IMR-90 (cell line): ENCODE measurements around the gene TBX20. TPM values are rescaled to one million over a fixed set of nuclear protein-coding genes. Genes with fewer than 3 reads are reported as not detected.

ENCODE experiments used
- ATAC-seq: fragments of 200-7000 bp; cut with Tn5 transposase; 2 replicates; pipeline ENCODE4 v1.9.1; 2020; ENCODE audit warnings: low read depth, mild to moderate bottlenecking, moderate library complexity
- BruUV-seq: library from RNA; stranded (reverse); fragments of 400-500 nt; replicated peaks from 2 replicates; lab custom pipeline; 2021; lab: Mats Ljungman, UMichigan
- CTCF ChIA-PET: fragments of 300-600 bp; formaldehyde crosslinking; extraction: SDS; loops from one replicate; lab custom pipeline; 2021; ENCODE audit warnings: antibody characterized with exemption; lab: Yijun Ruan, JAX
- POLR2A ChIA-PET: fragments of 300-600 bp; sonication (Branson Sonifier 250); formaldehyde crosslinking; loops from one replicate; lab custom pipeline; 2022; ENCODE audit warnings: antibody characterized with exemption; ENCODE audit not compliant: unreplicated experiment; lab: Charles Lee
- DNase-seq: peaks from one replicate; pipeline ENCODE4 v3.0.0; 2013
- H2AFZ ChIP-seq: replicated peaks from 2 replicates; pipeline ENCODE3; 2013; ENCODE audit warnings: low read length, mild to moderate bottlenecking; ENCODE audit not compliant: poor library complexity
- H2AK5ac ChIP-seq: 2 replicates; pipeline ENCODE4 v1.6.1; 2013; ENCODE audit warnings: low read depth, low read length, inconsistent platforms
- H2AK9ac ChIP-seq: replicated peaks from 2 replicates; pipeline ENCODE3; 2013; ENCODE audit warnings: mild to moderate bottlenecking, low read depth, low read length, moderate library complexity; ENCODE audit not compliant: poor library complexity
- H2BK120ac ChIP-seq: 2 replicates; pipeline ENCODE4 v1.6.1; 2013; ENCODE audit warnings: low read depth, low read length, inconsistent platforms
- H2BK15ac ChIP-seq: 3 replicates; pipeline ENCODE4 v1.6.1; 2013; ENCODE audit warnings: low read depth, low read length, inconsistent platforms
- H2BK20ac ChIP-seq: 2 replicates; pipeline ENCODE4 v1.6.1; 2013; ENCODE audit warnings: low read depth, mild to moderate bottlenecking, inconsistent platforms, low read length, moderate library complexity
- H2BK5ac ChIP-seq: 2 replicates; pipeline ENCODE4 v1.6.1; 2013; ENCODE audit warnings: mild to moderate bottlenecking, low read depth, low read length, inconsistent platforms; ENCODE audit not compliant: poor library complexity, severe bottlenecking
- H3K14ac ChIP-seq: replicated peaks from 2 replicates; pipeline ENCODE4 v1.6.1; 2013; ENCODE audit warnings: low read depth, low read length, inconsistent platforms
- H3K18ac ChIP-seq: 2 replicates; pipeline ENCODE4 v1.6.1; 2013; ENCODE audit warnings: low read depth, low read length, control low read depth
- H3K23ac ChIP-seq: 2 replicates; pipeline ENCODE4 v1.6.1; 2013; ENCODE audit warnings: low read depth, low read length, inconsistent platforms
- H3K27ac ChIP-seq: 2 replicates; pipeline ENCODE4 v1.5.1; 2013; ENCODE audit warnings: mild to moderate bottlenecking, control low read depth, low read length; ENCODE audit not compliant: insufficient read depth
- H3K27me3 ChIP-seq: 2 replicates; pipeline ENCODE4 v1.6.1; 2013; ENCODE audit warnings: low read length; ENCODE audit not compliant: control insufficient read depth, insufficient read depth
- H3K36me3 ChIP-seq: 2 replicates; pipeline ENCODE4 v1.6.1; 2013; ENCODE audit warnings: low read length, mixed read lengths; ENCODE audit not compliant: control insufficient read depth, insufficient read depth
- H3K4ac ChIP-seq: 2 replicates; pipeline ENCODE4 v1.6.1; 2013; ENCODE audit warnings: low read depth, low read length, inconsistent platforms
- H3K4me1 ChIP-seq: 2 replicates; pipeline ENCODE4 v1.6.1; 2013; ENCODE audit warnings: low read length, mixed read lengths; ENCODE audit not compliant: control insufficient read depth, insufficient read depth
- H3K4me2 ChIP-seq: 2 replicates; pipeline ENCODE4 v1.6.1; 2013; ENCODE audit warnings: low read depth, mild to moderate bottlenecking, control low read depth, low read length, moderate library complexity
- H3K4me3 ChIP-seq: 2 replicates; pipeline ENCODE4 v1.5.1; 2013; ENCODE audit warnings: low read depth, mild to moderate bottlenecking, control low read depth, low read length, moderate library complexity; ENCODE audit not compliant: insufficient read depth
- H3K56ac ChIP-seq: 2 replicates; pipeline ENCODE4 v1.6.1; 2013; ENCODE audit warnings: low read length, inconsistent platforms; ENCODE audit not compliant: insufficient read depth; ENCODE audit errors: extremely low read depth
- H3K79me1 ChIP-seq, 2 experiments: 2 replicates each; pipeline ENCODE4 v1.6.1; 2013; ENCODE audit warnings: low read length in 2 of 2, inconsistent platforms in 1 of 2, low read depth in 1 of 2
- H3K9ac ChIP-seq: 2 replicates; pipeline ENCODE4 v1.6.1; 2013; ENCODE audit warnings: low read depth, low read length, control low read depth
- H3K9me1 ChIP-seq: 2 replicates; pipeline ENCODE4 v1.6.1; 2013; ENCODE audit warnings: low read length, inconsistent platforms; ENCODE audit not compliant: insufficient read depth
- H3K9me3 ChIP-seq: 2 replicates; pipeline ENCODE4 v1.6.1; 2013; ENCODE audit warnings: low read length; ENCODE audit not compliant: control insufficient read depth, insufficient read depth
- H4K20me1 ChIP-seq: 2 replicates; pipeline ENCODE4 v1.6.1; 2013; ENCODE audit warnings: low read length, inconsistent platforms; ENCODE audit not compliant: insufficient read depth
- H4K5ac ChIP-seq: 2 replicates; pipeline ENCODE4 v1.6.1; 2013; ENCODE audit warnings: mild to moderate bottlenecking, low read depth, low read length, control low read depth
- H4K8ac ChIP-seq, 2 experiments: 2 replicates each; pipeline ENCODE4 v1.6.1; 2013; ENCODE audit warnings: low read depth in 2 of 2, low read length in 2 of 2, control low read depth in 1 of 2, inconsistent platforms in 1 of 2
- H4K91ac ChIP-seq: 2 replicates; pipeline ENCODE4 v1.6.1; 2013; ENCODE audit warnings: low read depth, low read length, inconsistent platforms; ENCODE audit not compliant: insufficient read depth
- CEBPB ChIP-seq: IDR thresholded peaks from 2 replicates; pipeline ENCODE4 v1.6.1; 2012; ENCODE audit warnings: low read depth, low read length, improper control_type of control experiment
- FOS ChIP-seq: fragments of 150-350 bp; IDR thresholded peaks from 2 replicates; pipeline ENCODE4 v1.6.1; 2016; ENCODE audit warnings: low read depth, low read length
- MAFK ChIP-seq: IDR thresholded peaks from 2 replicates; pipeline ENCODE4 v1.6.1; 2012; ENCODE audit warnings: low read depth, low read length, improper control_type of control experiment
- MAZ ChIP-seq: IDR thresholded peaks from 2 replicates; pipeline ENCODE4 v1.6.1; 2012; ENCODE audit warnings: low read depth, mild to moderate bottlenecking, low read length, improper control_type of control experiment, moderate library complexity, borderline replicate concordance
- MXI1 ChIP-seq: IDR thresholded peaks from 2 replicates; pipeline ENCODE4 v1.6.1; 2012; ENCODE audit warnings: low read depth, mild to moderate bottlenecking, low read length, moderate library complexity, borderline replicate concordance
- RAD21 ChIP-seq: IDR thresholded peaks from 2 replicates; pipeline ENCODE4 v1.6.1; 2012; ENCODE audit warnings: low read length, improper control_type of control experiment
- RFX5 ChIP-seq: IDR thresholded peaks from 2 replicates; pipeline ENCODE4 v1.8.0; 2012; ENCODE audit warnings: low read depth, mild to moderate bottlenecking, low read length, moderate library complexity
- WGBS, 2 experiments: methylation state at CpG; one replicate each; pipeline versions ENCODE4 v1.1.5 to v1.1.7; 2013; ENCODE audit warnings: missing lambda C conversion rate in 2 of 2; ENCODE audit not compliant: insufficient read length in 1 of 2; ENCODE audit errors: extremely low coverage in 2 of 2; 5-methylcytosine and 5-hydroxymethylcytosine counted together
- dilution Hi-C: fragments of 300-500 bp; cut with HindIII; formaldehyde crosslinking; loops from one replicate; pipeline ENCODE4 v1.14.3; 2018; ENCODE audit warnings: low sequenced_read_pairs; ENCODE audit not compliant: unreplicated experiment
- in situ Hi-C: fragments of 300-500 bp; cut with MboI; formaldehyde crosslinking; loops from 3 replicates; pipeline ENCODE4 v1.14.3; 2019; ENCODE audit warnings: low sequenced_read_pairs, inconsistent platforms, mixed read lengths
- intact Hi-C: fragments of 100-400 bp; cut with micrococcal nuclease; formaldehyde crosslinking; loops from 2 replicates; pipeline ENCODE4 v1.10.0; 2022
- polyA plus RNA-seq, 3 experiments: library from polyadenylated mRNA; depleted of rRNA; stranded (reverse); fragments of >200 nt; gene quantifications; 2 replicates each; pipeline ENCODE4 v1.2.3, GENCODE V29; 2012; ENCODE audit warnings: low replicate concordance in 1 of 3
- total RNA-seq: library from RNA; depleted of rRNA; stranded (reverse); fragments of >200 nt; gene quantifications from 2 replicates; pipeline ENCODE4 v1.2.3, GENCODE V29; 2012

The TBX20 gene
- total and polyA plus RNA-seq, 2 of the 4 experiments (the other 2 are of a cell fraction), result 0.15 to 0.36 TPM

GRCh38 chr7:35248576-35249536 lies 5.0 kb downstream of the TBX20 start:
- TF ChIP-seq RAD21 (no peak), RFX5 (no peak), CEBPB (no peak), MXI1 (no peak), FOS (no peak), MAZ (no peak), MAFK (no peak)
- Histone ChIP-seq H3K36me3 (no peaks in the 10 kb centered on the region), H3K56ac (no peak overlapping the region), H3K9ac (no peak overlapping the region), H3K79me1 (no peaks in the 10 kb centered on the region), H4K8ac (no peak overlapping the region), H3K4ac (no peak overlapping the region), H4K91ac (no peak overlapping the region), H4K20me1 (no peaks in the 10 kb centered on the region), H2BK15ac (no peak overlapping the region), H3K4me2 (no peak overlapping the region), H2AK9ac (no peak overlapping the region), H3K4me3 (no peak overlapping the region), H3K27me3 (peaks cover 45% of the 10 kb centered on the region), H3K18ac (no peak overlapping the region), H2AFZ (no peak overlapping the region), H2BK120ac (no peak overlapping the region), H2AK5ac (no peak overlapping the region), H3K14ac (no peak overlapping the region), H2BK5ac (no peak overlapping the region), H4K5ac (no peak overlapping the region), H3K9me3 (peaks cover 3% of the 10 kb centered on the region; the same call in 1 of the 2 replicates), H2BK20ac (no peak overlapping the region), H3K27ac (no peak overlapping the region), H3K4me1 (no peaks in the 10 kb centered on the region), H3K9me1 (no peaks in the 10 kb centered on the region), H3K23ac (no peak overlapping the region)
- DNase-seq (no peak), ATAC-seq (no peak)
- CTCF ChIA-PET, result no interaction called here
- dilution Hi-C loops (no loop called here), intact Hi-C loops (no loop called here), in situ Hi-C loops (no loop called here)
- POLR2A ChIA-PET, result no interaction called here
- WGBS, 2 experiments, result 18% methylated on average over 4 of the region's 21 CpGs; no CpG with 5 or more reads in 1 of the 2 experiments
- no TSS peak for BruUV-seq
